ENCODE results near the gene SCAPER.
A peak's percentile ranks its signal among the peaks of the same experiment; 100 is the strongest.

Gene SCAPER

DNA sequence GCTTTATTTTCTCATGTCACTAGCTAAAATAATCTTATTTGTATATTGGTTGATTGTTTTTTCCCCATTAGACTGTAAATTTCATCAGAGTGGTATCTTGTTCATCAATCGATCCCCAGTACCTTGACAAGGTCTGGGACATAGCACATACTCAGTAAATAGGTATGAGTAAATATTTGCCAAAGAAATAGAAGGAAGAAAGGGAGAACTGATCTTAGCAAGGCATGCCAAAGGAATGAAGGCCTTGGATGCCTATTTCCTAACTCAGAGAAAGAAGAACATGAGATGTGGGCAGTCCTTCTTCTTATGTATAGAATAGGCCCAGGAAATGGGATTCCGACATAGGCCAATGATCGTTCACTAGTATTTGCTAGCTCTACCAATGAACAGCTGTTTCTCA lies 513.8 kb downstream of the SCAPER start:
- no peak for DNase-seq

DNA sequence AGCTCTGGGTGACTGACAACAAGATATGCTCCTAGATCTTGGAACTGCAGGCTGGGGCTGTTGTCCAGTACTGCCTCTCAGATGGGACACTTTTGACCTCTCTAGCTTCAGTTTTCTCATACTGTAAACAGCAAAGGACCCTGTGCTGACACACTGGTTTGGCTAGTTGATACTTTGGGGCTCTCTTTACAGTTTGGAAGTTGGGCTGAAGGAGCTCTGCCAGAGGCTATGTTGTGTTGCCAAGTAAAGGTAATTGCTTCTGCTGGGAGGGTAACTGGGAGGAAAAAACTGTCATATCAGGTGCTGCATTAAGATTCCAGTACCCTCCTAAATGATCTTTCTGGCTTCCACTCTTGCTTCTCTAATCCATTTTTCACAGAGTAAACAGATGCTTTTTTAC lies 514.6 kb downstream of the SCAPER start:
- DNase-seq: no peak

DNA sequence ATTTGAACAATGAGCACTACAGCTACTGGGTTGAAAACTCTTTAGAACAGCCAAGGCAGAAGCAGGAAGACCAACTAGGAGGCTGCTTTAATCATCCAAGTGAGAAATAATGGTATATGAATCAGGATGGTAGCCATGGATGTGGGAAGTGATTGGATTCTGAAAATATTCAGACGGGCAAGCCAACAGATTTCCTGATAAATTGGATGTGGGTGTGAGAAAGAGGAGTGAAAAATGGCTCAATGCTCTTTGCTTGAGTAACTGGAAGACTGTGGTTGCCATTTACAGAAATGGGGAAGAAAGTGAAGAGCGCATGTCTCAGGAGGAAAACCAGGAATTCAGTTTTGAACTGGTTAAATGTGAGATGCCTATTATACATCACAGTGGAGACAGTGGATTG lies 518.2 kb downstream of the SCAPER start:
- no peak for DNase-seq

DNA sequence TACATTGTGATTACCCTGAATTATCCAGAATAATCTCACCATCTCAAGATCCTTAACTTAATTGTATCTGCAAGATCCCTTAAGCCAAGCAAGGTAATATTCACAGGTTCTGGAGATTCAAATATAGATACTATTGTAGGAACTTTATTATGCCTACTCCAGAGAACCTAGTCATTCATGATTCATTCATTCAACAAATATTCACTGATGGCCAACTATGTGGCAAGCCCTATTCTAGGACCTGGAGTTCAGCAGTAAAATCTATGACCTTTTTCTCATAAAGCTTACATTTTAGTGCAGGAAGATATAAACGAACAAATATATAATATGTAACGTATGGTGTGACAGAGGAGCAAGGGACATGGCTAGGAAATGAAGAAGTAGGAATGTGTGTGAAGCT lies 519.0 kb downstream of the SCAPER start:
- DNase-seq: no peak

- no peak for DNase-seq
These were observed 520.7 kb downstream of the SCAPER start for GRCh38 chr15:76384409-76384808.

DNA sequence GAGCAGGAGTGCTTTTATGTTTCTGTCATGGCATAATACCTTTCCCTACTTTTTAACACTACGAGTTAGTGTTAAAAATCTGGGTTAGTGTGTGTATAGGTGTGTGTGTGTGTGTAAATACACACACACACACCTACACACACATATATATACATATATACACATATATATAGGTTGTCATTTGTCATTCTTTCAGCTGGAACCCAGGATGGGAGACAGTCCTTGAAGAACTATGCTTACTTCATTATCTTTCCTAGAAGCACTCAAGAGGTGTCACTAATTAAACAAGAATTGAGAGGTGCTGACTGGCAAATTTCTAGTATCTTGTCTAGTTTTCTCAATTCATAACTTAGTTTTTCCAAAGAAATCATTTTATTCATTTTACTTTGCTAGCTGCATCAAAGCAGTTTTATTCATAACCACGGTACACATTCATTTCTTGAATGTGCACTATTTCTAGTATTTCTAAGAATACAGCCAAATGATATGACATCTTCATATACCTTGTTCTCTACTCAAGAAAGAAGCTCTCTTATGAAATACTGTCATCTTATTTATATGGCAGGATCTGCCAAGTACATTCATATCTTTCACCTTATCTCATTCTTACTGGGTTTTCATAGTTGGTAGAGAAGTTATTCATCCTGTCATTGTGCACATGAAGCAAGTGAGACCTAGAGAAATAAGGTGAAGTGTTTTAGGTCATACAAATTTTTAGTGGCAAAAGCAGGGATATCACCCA lies 522.0 kb downstream of the SCAPER start:
- DNase-seq: peak in 1 of 5 experiments; percentile 37

DNA sequence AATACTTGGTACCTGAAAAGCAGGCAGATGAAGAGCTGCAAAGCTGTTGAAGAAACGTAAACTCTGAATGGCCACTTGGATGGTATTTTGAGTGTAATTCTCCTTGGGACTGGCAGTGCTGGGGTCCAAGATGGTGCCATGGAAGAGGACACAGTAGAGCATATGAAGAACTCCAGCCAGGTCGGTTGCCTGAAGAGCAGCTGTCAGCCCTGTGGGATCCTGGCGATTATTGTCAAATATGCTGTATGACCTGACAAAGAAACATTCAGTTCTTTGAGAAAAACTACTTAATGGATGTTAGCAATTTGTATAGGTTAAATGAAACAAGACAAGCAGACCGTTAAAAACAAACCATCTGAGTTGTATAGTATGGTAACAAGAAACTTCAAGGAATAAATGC lies 523.8 kb downstream of the SCAPER start:
- no peak for DNase-seq

DNA sequence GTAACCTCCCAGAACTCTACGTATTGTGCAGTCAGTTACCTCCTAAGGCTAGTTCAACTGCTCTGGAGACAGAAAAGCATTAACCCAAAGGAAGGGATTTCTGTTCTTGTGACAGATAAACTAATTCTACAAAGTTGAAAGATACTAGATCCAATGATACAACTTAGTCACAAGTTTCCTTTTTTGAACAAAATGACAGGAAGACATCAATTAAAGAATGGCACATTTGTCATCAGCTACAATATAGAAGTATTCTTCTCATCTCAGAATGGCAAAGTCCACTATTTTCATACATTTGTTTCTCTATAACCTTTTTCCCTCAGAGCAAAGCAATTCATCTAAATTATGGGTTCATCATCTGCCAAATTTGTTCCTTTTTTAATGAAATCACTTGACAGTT lies 524.9 kb downstream of the SCAPER start:
- DNase-seq: no peak

DNA sequence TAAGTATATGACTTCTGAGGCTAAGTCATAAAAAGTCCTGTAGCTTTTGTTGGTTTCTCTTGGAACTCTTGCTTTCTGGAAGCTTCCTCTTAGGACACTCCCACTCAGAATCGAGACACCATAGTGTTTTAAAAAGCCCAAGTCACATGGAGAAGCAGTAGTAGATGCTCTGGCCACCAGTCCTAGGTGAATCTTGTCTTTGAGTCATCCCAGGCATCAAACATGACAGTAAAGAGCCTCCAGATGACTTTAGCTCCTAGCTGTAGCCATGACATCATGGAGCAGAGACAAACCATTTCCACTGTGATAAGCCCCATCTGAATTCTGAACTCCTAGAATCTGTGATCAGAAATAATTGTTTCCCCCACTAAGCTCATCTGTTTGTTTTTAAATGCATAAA lies 526.4 kb downstream of the SCAPER start:
- DNase-seq: no peak

- no peak for DNase-seq
These were observed 527.4 kb downstream of the SCAPER start for GRCh38 chr15:76377751-76378150.

GRCh38 chr15:76377217-76377616 lies 527.9 kb downstream of the SCAPER start:
- DNase-seq: no peak

- no peak for DNase-seq
These were observed 528.3 kb downstream of the SCAPER start for GRCh38 chr15:76376816-76377215.

DNA sequence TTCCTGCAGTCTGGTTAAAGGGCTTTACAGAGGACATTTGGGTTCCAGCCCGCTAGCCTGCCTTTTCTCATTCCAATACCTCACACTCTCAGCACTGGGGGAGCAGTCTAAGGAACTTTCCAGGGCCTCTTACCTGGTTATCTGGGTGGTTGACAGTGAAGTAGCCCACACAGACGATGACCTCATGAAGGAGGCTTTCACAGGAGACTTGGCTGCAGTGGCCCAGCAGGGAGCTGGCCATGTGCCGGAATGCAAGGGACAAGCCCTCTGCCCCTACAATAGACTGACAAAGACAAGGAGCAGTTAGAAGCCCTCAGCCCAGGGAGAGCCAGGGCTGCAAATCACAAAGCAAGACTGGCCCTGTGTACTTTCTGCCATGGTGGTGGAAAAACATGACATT lies 529.1 kb downstream of the SCAPER start:
- DNase-seq: no peak

- no peak for DNase-seq
These were observed 537.0 kb downstream of the SCAPER start for GRCh38 chr15:76368122-76368621.

GRCh38 chr15:76366714-76367113 lies 538.4 kb downstream of the SCAPER start:
- DNase-seq: no peak

DNA sequence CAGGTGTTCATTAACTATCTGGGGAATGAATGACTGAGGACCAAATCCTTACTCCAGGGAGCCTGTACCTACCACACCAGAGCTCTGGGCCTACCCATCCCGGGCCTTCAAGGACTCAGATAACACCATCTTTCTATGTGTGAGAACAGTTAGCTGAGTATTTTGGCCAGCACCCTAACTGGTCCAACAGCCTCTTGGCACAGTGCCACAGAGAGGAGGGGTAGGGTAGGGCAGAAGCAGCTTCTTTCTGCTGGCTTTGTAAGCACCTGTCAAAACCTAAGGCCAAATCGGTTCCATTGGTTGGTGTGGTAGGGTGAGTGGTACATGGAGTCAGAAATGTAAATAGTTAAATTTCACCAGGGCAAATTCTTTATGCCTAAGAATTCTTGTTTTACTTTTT lies 541.9 kb downstream of the SCAPER start:
- DNase-seq: no peak

GRCh38 chr15:76360416-76360815 lies 544.7 kb downstream of the SCAPER start:
- DNase-seq: no peak

GRCh38 chr15:76359152-76359551 lies 546.0 kb downstream of the SCAPER start:
- no peak for DNase-seq

- no peak for DNase-seq
These were observed 546.7 kb downstream of the SCAPER start for GRCh38 chr15:76358453-76358852.

GRCh38 chr15:76354823-76355440 lies 550.2 kb downstream of the SCAPER start:
- no peak for DNase-seq

- no peak for DNase-seq
These were observed 551.2 kb downstream of the SCAPER start for GRCh38 chr15:76353903-76354302.

DNA sequence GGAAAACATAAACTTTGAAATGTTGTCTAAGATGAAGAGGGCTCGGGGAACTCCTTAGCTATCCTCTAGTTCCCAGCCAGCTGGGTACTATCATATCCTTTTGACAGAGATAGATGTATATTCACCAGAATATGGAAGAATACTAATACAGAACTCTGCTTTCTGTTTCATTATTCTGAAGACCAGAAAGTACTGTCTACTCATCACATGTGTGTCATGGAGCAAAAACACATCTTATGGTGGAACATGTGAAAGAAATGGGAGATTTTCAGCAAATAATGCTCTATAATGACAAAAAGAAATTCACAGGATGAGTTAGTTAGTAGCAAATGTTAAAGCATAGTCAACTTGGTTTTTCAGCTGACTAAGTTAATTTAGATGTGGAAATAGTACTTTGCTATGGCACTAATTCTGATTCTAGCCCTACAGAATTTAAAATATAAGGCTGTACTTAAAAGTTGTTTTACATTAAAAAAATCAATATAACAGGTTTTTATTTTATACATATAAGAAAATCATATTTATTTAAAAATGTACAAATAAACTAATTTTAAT lies 552.0 kb downstream of the SCAPER start:
- DNase-seq: no peak

DNA sequence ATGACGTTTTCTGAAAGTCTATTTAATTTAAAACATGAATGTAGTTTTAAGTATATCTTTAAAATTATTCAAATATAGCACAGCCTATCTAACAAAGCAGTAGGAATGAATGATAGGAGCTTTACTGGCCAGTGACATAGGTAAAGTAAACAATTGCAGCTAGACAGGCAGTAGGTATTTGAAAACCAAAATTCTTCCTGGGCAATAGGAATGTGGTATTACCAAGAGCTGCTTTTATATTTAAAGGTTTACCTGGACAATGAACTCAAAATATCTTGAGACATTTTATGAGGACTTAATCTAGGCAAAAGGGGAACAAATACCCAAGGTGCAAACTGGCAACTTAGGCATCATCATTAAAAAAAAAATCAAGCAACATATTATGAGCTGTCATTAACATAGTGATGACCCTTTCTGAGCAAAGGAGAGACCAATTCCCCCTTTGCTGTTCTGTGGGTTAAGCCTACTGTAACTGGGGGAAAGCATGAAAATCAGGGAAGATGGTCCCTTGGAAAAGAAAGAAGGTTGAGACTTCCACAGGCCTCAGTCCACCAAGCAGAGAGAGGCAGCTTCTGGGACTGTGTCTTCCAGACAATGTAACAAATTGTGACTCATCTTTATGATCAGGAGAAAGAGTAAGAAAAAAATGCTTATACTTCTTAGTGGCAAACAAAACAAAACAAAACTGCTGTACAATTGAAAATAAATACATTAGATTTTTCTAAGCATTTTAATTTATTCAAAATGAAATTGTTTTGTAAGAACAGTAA lies 555.7 kb downstream of the SCAPER start:
- no peak for DNase-seq
